HCT116 (cell line): ENCODE data around the gene TCF12. TPM values are rescaled to one million over a fixed set of nuclear protein-coding genes. Genes with fewer than 3 reads are reported as not detected.

Experiments
- ATAC-seq: fragments of 200-7000 bp; cut with Tn5 transposase; 2 replicates; pipeline ENCODE4 v1.9.1; 2020; ENCODE audit warnings: mild to moderate bottlenecking, moderate library complexity
- BruUV-seq: library from RNA; stranded (reverse); fragments of 400-500 nt; replicated peaks from 2 replicates; lab custom pipeline; 2021; lab: Mats Ljungman, UMichigan
- CTCF ChIA-PET: fragments of 300-600 bp; sonication (Branson Sonifier 250); formaldehyde crosslinking; loops from one replicate; lab custom pipeline; 2021; ENCODE audit warnings: antibody characterized with exemption; lab: Charles Lee
- POLR2A ChIA-PET: fragments of 300-600, 350-600 bp; sonication (Branson Sonifier 250); formaldehyde crosslinking; loops from one replicate; lab custom pipeline; 2021; ENCODE audit warnings: antibody characterized with exemption; lab: Charles Lee
- RAD21 ChIA-PET, 2 experiments: fragments of 300-600 bp; sonication (Branson Sonifier 250); formaldehyde crosslinking; loops; one replicate each; lab custom pipeline; 2023; ENCODE audit warnings: low total read pairs in 2 of 2; ENCODE audit not compliant: uncharacterized antibody in 2 of 2, unreplicated experiment in 2 of 2, low non-redundant PET in 1 of 2; lab: Charles Lee
- DNase-seq: peaks from one replicate; pipeline ENCODE4 v3.0.0-alpha.2; 2010; ENCODE audit warnings: low read depth, low spot score
- H2AFZ ChIP-seq: fragments of 200-600 bp; shearing (Covaris generic), sonication (generic); 2 replicates; pipeline ENCODE4 v1.6.1; 2017; ENCODE audit warnings: low read depth, mixed run types, mixed read lengths, antibody characterized with exemption, low read length; ENCODE audit not compliant: poor library complexity, severe bottlenecking
- H3K27ac ChIP-seq: 2 replicates; pipeline ENCODE4 v1.5.1; 2012; ENCODE audit warnings: low read depth, low read length
- H3K27me3 ChIP-seq: fragments of 200-600 bp; sonication (generic); 2 replicates; pipeline ENCODE4 v1.6.1; 2016; ENCODE audit warnings: mixed run types, low read length, mixed read lengths; ENCODE audit not compliant: insufficient read depth
- H3K36me3 ChIP-seq, 2 experiments: fragments of 200-500 bp in 1 of 2; fragments of 200-600 bp in 1 of 2; sonication (Bioruptor generic) in 1 of 2; sonication (generic) in 1 of 2; 2 replicates each; pipeline versions ENCODE4 v1.5.1 to v1.6.1; 2014 to 2016; ENCODE audit warnings: low read length in 2 of 2, inconsistent platforms in 1 of 2, mixed read lengths in 1 of 2, mixed run types in 1 of 2; ENCODE audit not compliant: insufficient read depth in 2 of 2, control insufficient read depth in 1 of 2
- H3K4me1 ChIP-seq, 2 experiments: fragments of 200-600 bp in 1 of 2; sonication (generic) in 1 of 2; 2 replicates each; pipeline versions ENCODE4 v1.5.1 to v1.6.1; 2012 to 2017; ENCODE audit warnings: low read length in 2 of 2, inconsistent platforms in 1 of 2, mild to moderate bottlenecking in 1 of 2, mixed read lengths in 1 of 2, mixed run types in 1 of 2, moderate library complexity in 1 of 2; ENCODE audit not compliant: insufficient read depth in 2 of 2, control insufficient read depth in 1 of 2
- H3K4me2 ChIP-seq: fragments of 200-600 bp; sonication (generic); 2 replicates; pipeline ENCODE4 v1.6.1; 2017; ENCODE audit warnings: mixed run types, low read length, mixed read lengths
- H3K4me3 ChIP-seq, 2 experiments: fragments of 200-600 bp in 1 of 2; sonication (generic) in 1 of 2; replicated peaks in 1 of 2; 2 replicates each; pipeline ENCODE4 v1.5.1; 2011 to 2016; ENCODE audit warnings: low read length in 2 of 2, control low read depth in 1 of 2, low read depth in 1 of 2, mild to moderate bottlenecking in 1 of 2, mixed read lengths in 1 of 2, mixed run types in 1 of 2
- H3K79me2 ChIP-seq: fragments of 200-600 bp; sonication (generic); 2 replicates; pipeline ENCODE4 v1.6.1; 2017; ENCODE audit warnings: mild to moderate bottlenecking, mixed run types, low read length, moderate library complexity, mixed read lengths; ENCODE audit not compliant: insufficient read depth
- H3K9ac ChIP-seq: fragments of 200-600 bp; sonication (generic); 2 replicates; pipeline ENCODE4 v1.6.1; 2016; ENCODE audit warnings: low read length, mixed read lengths
- H3K9me2 ChIP-seq: fragments of 200-600 bp; sonication (generic), shearing (Covaris generic); 2 replicates; pipeline ENCODE4 v1.6.1; 2017; ENCODE audit warnings: mixed run types, mild to moderate bottlenecking, moderate library complexity; ENCODE audit not compliant: insufficient read depth
- H3K9me3 ChIP-seq, 2 experiments: fragments of 200-500 bp in 1 of 2; fragments of 200-600 bp in 1 of 2; sonication (Bioruptor generic) in 1 of 2; sonication (generic) in 1 of 2; 2 replicates each; pipeline ENCODE4 v1.6.1; 2014 to 2017; ENCODE audit warnings: low read length in 2 of 2, mixed read lengths in 2 of 2, inconsistent platforms in 1 of 2, low read depth in 1 of 2, mild to moderate bottlenecking in 1 of 2, mixed run types in 1 of 2, moderate library complexity in 1 of 2; ENCODE audit not compliant: control insufficient read depth in 1 of 2, insufficient read depth in 1 of 2
- H4K20me1 ChIP-seq: fragments of 200-600 bp; sonication (generic), shearing (Covaris generic); 2 replicates; pipeline ENCODE4 v1.6.1; 2017; ENCODE audit warnings: mixed run types, mild to moderate bottlenecking, moderate library complexity; ENCODE audit not compliant: insufficient read depth
- CEBPB ChIP-seq: IDR thresholded peaks from 2 replicates; pipeline ENCODE4 v1.6.1; 2012; ENCODE audit warnings: low read depth
- ELF1 ChIP-seq: IDR thresholded peaks from 2 replicates; pipeline ENCODE4 v1.6.1; 2012; ENCODE audit warnings: low read depth, borderline replicate concordance
- EZH2 ChIP-seq: fragments of 200-600 bp; sonication (generic); IDR thresholded peaks from 2 replicates; pipeline ENCODE4 v1.6.1; 2017; ENCODE audit warnings: antibody characterized with exemption, mixed run types
- FOSL1 ChIP-seq: IDR thresholded peaks from 2 replicates; pipeline ENCODE4 v1.6.1; 2012; ENCODE audit warnings: low read depth
- JUND ChIP-seq: IDR thresholded peaks from 2 replicates; pipeline ENCODE4 v1.6.1; 2012
- SP1 ChIP-seq: IDR thresholded peaks from 2 replicates; pipeline ENCODE4 v1.6.1; 2012; ENCODE audit warnings: low read depth
- SRF ChIP-seq: IDR thresholded peaks from 2 replicates; pipeline ENCODE4 v1.6.1; 2012; ENCODE audit warnings: low read depth
- TCF7L2 ChIP-seq: IDR thresholded peaks from 2 replicates; pipeline ENCODE4 v1.7.0; 2011; ENCODE audit warnings: borderline replicate concordance, inconsistent platforms; ENCODE audit not compliant: insufficient read depth, insufficient read length; ENCODE audit errors: extremely low read depth
- ZFX ChIP-seq: fragments of 450-650 bp; IDR thresholded peaks from 2 replicates; pipeline ENCODE4 v1.6.1; 2017
- intact Hi-C: fragments of 100-400 bp; cut with micrococcal nuclease; formaldehyde crosslinking; loops from 2 replicates; pipeline ENCODE4 v1.10.0; 2022
- total RNA-seq: library from RNA; stranded (reverse); gene quantifications from one replicate; pipeline ENCODE4 v1.2.1, GENCODE V29; 2021; ENCODE audit not compliant: unreplicated experiment
- TF ChIP-seq, protein P1 (sequence below): IDR thresholded peaks from 2 replicates; pipeline ENCODE4 v1.6.1; 2012; ENCODE audit warnings: low read depth

Gene TCF12
- total RNA-seq, 1 experiment from 2014 or later: 71.6 TPM

DNA sequence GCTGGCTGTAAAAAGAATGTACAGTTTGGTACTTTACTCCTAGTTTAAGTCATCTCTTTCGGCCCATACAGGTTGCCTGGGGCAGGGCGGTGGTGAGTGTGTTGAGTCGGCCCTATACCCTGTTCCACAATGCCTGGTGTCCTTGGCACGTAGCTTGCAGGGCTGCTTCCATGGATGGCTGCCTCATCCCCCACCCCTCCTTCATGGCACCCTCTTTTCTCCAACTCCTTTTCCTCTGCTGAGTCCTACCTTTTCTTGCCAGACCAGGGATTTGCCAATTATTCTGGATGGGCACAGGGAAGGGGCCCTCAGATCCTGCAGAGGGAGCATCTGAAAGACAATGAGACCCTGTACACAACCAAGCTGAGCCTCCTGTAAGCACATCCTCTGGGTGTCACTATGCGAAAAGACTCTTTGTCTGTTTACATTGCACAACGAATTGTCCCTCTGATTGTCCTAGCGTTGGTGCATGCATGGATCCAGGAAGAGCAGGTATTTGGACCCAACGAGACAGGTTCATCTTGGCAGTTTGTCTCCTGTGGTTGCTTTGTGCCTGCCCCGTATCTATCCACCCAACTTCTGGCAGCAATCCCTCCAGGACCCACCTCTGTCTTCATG is 384.3 kb downstream of the TCF12 start:
- Histone ChIP-seq H3K79me2 (no peaks in the 10 kb centered on the region), H2AFZ (no peak overlapping the region), H3K27me3 (no peaks in the 10 kb centered on the region), H3K36me3 (no peaks in the 10 kb centered on the region), H3K9me2 (no peaks in the 10 kb centered on the region), H3K4me2 (no peak overlapping the region), H3K9ac (no peak overlapping the region), H3K4me3 (no peak overlapping the region), H4K20me1 (no peaks in the 10 kb centered on the region), H3K27ac (no peak overlapping the region), H3K9me3 (no peaks in the 10 kb centered on the region), H3K4me1 (no peaks in the 10 kb centered on the region)
- TF ChIP-seq SRF: no peak
- TF ChIP-seq SP1: no peak
- TF ChIP-seq CEBPB: no peak
- no peak for TF ChIP-seq FOSL1
- no peak for TF ChIP-seq TCF7L2
- TF ChIP-seq, protein P1, sequence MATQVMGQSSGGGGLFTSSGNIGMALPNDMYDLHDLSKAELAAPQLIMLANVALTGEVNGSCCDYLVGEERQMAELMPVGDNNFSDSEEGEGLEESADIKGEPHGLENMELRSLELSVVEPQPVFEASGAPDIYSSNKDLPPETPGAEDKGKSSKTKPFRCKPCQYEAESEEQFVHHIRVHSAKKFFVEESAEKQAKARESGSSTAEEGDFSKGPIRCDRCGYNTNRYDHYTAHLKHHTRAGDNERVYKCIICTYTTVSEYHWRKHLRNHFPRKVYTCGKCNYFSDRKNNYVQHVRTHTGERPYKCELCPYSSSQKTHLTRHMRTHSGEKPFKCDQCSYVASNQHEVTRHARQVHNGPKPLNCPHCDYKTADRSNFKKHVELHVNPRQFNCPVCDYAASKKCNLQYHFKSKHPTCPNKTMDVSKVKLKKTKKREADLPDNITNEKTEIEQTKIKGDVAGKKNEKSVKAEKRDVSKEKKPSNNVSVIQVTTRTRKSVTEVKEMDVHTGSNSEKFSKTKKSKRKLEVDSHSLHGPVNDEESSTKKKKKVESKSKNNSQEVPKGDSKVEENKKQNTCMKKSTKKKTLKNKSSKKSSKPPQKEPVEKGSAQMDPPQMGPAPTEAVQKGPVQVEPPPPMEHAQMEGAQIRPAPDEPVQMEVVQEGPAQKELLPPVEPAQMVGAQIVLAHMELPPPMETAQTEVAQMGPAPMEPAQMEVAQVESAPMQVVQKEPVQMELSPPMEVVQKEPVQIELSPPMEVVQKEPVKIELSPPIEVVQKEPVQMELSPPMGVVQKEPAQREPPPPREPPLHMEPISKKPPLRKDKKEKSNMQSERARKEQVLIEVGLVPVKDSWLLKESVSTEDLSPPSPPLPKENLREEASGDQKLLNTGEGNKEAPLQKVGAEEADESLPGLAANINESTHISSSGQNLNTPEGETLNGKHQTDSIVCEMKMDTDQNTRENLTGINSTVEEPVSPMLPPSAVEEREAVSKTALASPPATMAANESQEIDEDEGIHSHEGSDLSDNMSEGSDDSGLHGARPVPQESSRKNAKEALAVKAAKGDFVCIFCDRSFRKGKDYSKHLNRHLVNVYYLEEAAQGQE: no peak
- no peak for TF ChIP-seq EZH2
- no peak for TF ChIP-seq ELF1
- TF ChIP-seq JUND: no peak
- TF ChIP-seq ZFX: no peak
- intact Hi-C loops: loop anchor here (5.0 to 10.0 kb wide), 2 partner anchors 285 to 398 kb away; no protein-coding TSS in a partner anchor
- ChIA-PET POLR2A (no interaction called here), RAD21 (no interaction called here), CTCF (interaction anchor here (1.3 kb wide), 1 partner anchor 481 kb away, joined by 3 read pairs; no protein-coding TSS in a partner anchor)
- ATAC-seq (no peak), DNase-seq (no peak)
- no TSS peak for BruUV-seq
